CD4-positive, alpha-beta T cell (primary cell): Measurements from ENCODE around the gene TNFRSF1B. TPM values are rescaled to one million over a fixed set of nuclear protein-coding genes. Genes with fewer than 3 reads are reported as not detected.
A peak's percentile ranks its signal among the peaks of the same experiment; 100 is the strongest.

Experiments
- ATAC-seq: fragments of 200-7000 bp; cut with Tn5 transposase; one replicate; pipeline ENCODE4 v1.10.0; 2022; ENCODE audit warnings: mild to moderate bottlenecking; ENCODE audit not compliant: poor library complexity
- CTCF ChIA-PET: fragments of 350-600 bp; sonication (Branson Sonifier 250); formaldehyde crosslinking; loops from one replicate; lab custom pipeline; 2021; ENCODE audit warnings: antibody characterized with exemption, inconsistent platforms; lab: Charles Lee
- POLR2A ChIA-PET: fragments of 350-600 bp; sonication (Branson Sonifier 250); formaldehyde crosslinking; loops from one replicate; lab custom pipeline; 2021; ENCODE audit warnings: antibody characterized with exemption, inconsistent platforms; lab: Charles Lee
- DNase-seq, 14 experiments: peaks; one replicate each; pipeline ENCODE4 v3.0.0-alpha.2; 2013 to 2020; ENCODE audit warnings: mixed read lengths in 2 of 14
- H3K27ac ChIP-seq, 2 donors: one replicate each; pipeline versions ENCODE4 v1.5.1 to v1.7.0; 2013; ENCODE audit warnings: low read length in 2 of 2, low read depth in 1 of 2, mild to moderate bottlenecking in 1 of 2
- H3K27me3 ChIP-seq, 2 experiments: 1 replicate in 1 of 2; 2 replicates in 1 of 2; pipeline versions ENCODE4 v1.6.1 to v1.7.0; 2013; ENCODE audit warnings: low read length in 2 of 2, control low read depth in 1 of 2, mild to moderate bottlenecking in 1 of 2, moderate library complexity in 1 of 2; ENCODE audit not compliant: insufficient read depth in 2 of 2, control insufficient read depth in 1 of 2
- H3K36me3 ChIP-seq: one replicate; pipeline ENCODE4 v1.6.1; 2013; ENCODE audit warnings: low read length, control low read depth; ENCODE audit not compliant: insufficient read depth
- H3K4me1 ChIP-seq: one replicate; pipeline ENCODE4 v1.6.1; 2013; ENCODE audit warnings: low read length, control low read depth; ENCODE audit not compliant: insufficient read depth
- H3K4me3 ChIP-seq: one replicate; pipeline ENCODE4 v1.5.1; 2013; ENCODE audit warnings: mild to moderate bottlenecking, low read length, moderate library complexity
- H3K9me3 ChIP-seq, 2 experiments: 1 replicate in 1 of 2; 2 replicates in 1 of 2; pipeline versions ENCODE4 v1.6.1 to v1.7.0; 2013; ENCODE audit warnings: low read length in 2 of 2, mild to moderate bottlenecking in 2 of 2, control low read depth in 1 of 2, moderate library complexity in 1 of 2; ENCODE audit not compliant: control insufficient read depth in 1 of 2, insufficient read depth in 1 of 2
- H3K27ac Mint-ChIP-seq: one replicate; pipeline ENCODE4 v1.8.0; 2020; ENCODE audit warnings: mixed read lengths
- H3K27me3 Mint-ChIP-seq: one replicate; pipeline ENCODE4 v1.8.0; 2021; ENCODE audit warnings: mixed read lengths
- H3K36me3 Mint-ChIP-seq: one replicate; pipeline ENCODE4 v1.8.0; 2021; ENCODE audit warnings: low read depth, mixed read lengths
- H3K4me1 Mint-ChIP-seq: one replicate; pipeline ENCODE4 v1.8.0; 2021; ENCODE audit warnings: low read depth, mixed read lengths
- H3K4me3 Mint-ChIP-seq: one replicate; pipeline ENCODE4 v1.8.0; 2020; ENCODE audit warnings: mild to moderate bottlenecking, mixed read lengths
- H3K9me3 Mint-ChIP-seq: one replicate; pipeline ENCODE4 v1.8.0; 2020; ENCODE audit warnings: mixed read lengths
- CTCF ChIP-seq: fragments of 200-600 bp; IDR thresholded peaks from one replicate; pipeline ENCODE4 v1.8.0; 2022; ENCODE audit warnings: antibody characterized with exemption, mild to moderate bottlenecking
- intact Hi-C, 2 experiments: fragments of 100-400 bp; cut with DNase I in 1 of 2; cut with micrococcal nuclease in 1 of 2; formaldehyde crosslinking; loops; one replicate each; pipeline versions ENCODE4 v1.15.1 to v1.9.0; 2023 to 2025; cut with DNase I, micrococcal nuclease
- total RNA-seq, 174 experiments: library from RNA in 2 of 174; stranded (reverse) in 2 of 174; gene quantifications; one replicate each; pipeline ENCODE4 v1.2.3 and lab custom pipeline; 2021 to 2026

TNFRSF1B gene
- total RNA-seq, 2 experiments from 2014 or later: 61.9 to 62.6 TPM

GRCh38 chr1:12194666-12195216 is 27.9 kb downstream of the TNFRSF1B start:
- H3K27me3 Mint-ChIP-seq: no peaks in the 10 kb centered on the region
- no peak for TF ChIP-seq CTCF
- Histone ChIP-seq H3K4me3 (no peak overlapping the region), H3K27ac (peak overlapping the region in 1 of 2 donors; percentile 1), H3K4me1 (peaks cover 29% of the 10 kb centered on the region), H3K9me3 (no peaks in the 10 kb centered on the region), H3K36me3 (peaks cover 91% of the 10 kb centered on the region), H3K27me3 (no peaks in the 10 kb centered on the region)
- no peak for ATAC-seq
- ChIA-PET POLR2A (no interaction called here), CTCF (no interaction called here)
- H3K27ac Mint-ChIP-seq: peak overlapping the region; percentile 35
- peaks cover 58% of the 10 kb centered on the region for H3K36me3 Mint-ChIP-seq
- H3K4me3 Mint-ChIP-seq: no peak overlapping the region
- no peaks in the 10 kb centered on the region for H3K9me3 Mint-ChIP-seq
- intact Hi-C loops: no loop called here
- no peaks in the 10 kb centered on the region for H3K4me1 Mint-ChIP-seq
- DNase-seq: no peak

- peaks cover 59% of the 10 kb centered on the region for H3K36me3 Mint-ChIP-seq
Observed at GRCh38 chr1:12195416-12195815, 28.6 kb downstream of the TNFRSF1B start.

GRCh38 chr1:12196641-12197482 is 30.1 kb downstream of the TNFRSF1B start:
- H3K36me3 ChIP-seq: peaks cover 91% of the 10 kb centered on the region
- Mint-ChIP-seq H3K9me3 (no peaks in the 10 kb centered on the region), H3K4me1 (no peaks in the 10 kb centered on the region), H3K4me3 (no peak overlapping the region), H3K27ac (no peak overlapping the region), H3K36me3 (peaks cover 53% of the 10 kb centered on the region), H3K27me3 (no peaks in the 10 kb centered on the region)
- no peak for TF ChIP-seq CTCF
- intact Hi-C loops: no loop called here
- ChIA-PET POLR2A (interaction anchor here (0.7 to 1.3 kb wide), 2 partner anchors 23 to 72 kb away, joined by 4 to 5 read pairs; no protein-coding TSS in a partner anchor), CTCF (interaction anchor here (0.6 to 1.8 kb wide), 5 partner anchors 10 to 72 kb away, joined by 3 to 15 read pairs (median 3); partner anchors contain the start of gene TNFRSF1B)
- no peak for ATAC-seq
- DNase-seq: peak in 2 of 14 experiments; percentile 63 to 69
- H3K9me3 ChIP-seq: no peaks in the 10 kb centered on the region
- no peaks in the 10 kb centered on the region for H3K27me3 ChIP-seq
- H3K4me1 ChIP-seq: peaks cover 44% of the 10 kb centered on the region
- H3K4me3 ChIP-seq: no peak overlapping the region
- H3K27ac ChIP-seq: no peak overlapping the region

More at GRCh38 chr1:12195416-12195815, 28.6 kb downstream of the TNFRSF1B start:
- ChIA-PET CTCF (interaction anchor here (1.8 kb wide), 1 partner anchor 70 kb away, joined by 15 read pairs; no protein-coding TSS in a partner anchor), POLR2A (no interaction called here)
- H3K27me3 ChIP-seq: no peaks in the 10 kb centered on the region
- no peaks in the 10 kb centered on the region for H3K9me3 Mint-ChIP-seq
- peaks cover 93% of the 10 kb centered on the region for H3K36me3 ChIP-seq
- no peak overlapping the region for H3K4me3 Mint-ChIP-seq
- peak overlapping the region; percentile 35 for H3K27ac Mint-ChIP-seq
- no peaks in the 10 kb centered on the region for H3K27me3 Mint-ChIP-seq
- ATAC-seq (no peak), DNase-seq (no peak)
- peaks cover 35% of the 10 kb centered on the region for H3K4me1 ChIP-seq
- H3K4me3 ChIP-seq: no peak overlapping the region
- H3K4me1 Mint-ChIP-seq: no peaks in the 10 kb centered on the region
- no peak for TF ChIP-seq CTCF
- intact Hi-C loops: no loop called here
- H3K9me3 ChIP-seq: no peaks in the 10 kb centered on the region
- no peak overlapping the region for H3K27ac ChIP-seq
